Measurements from ENCODE around the gene WNT3A.

The WNT3A gene

GRCh38 chr1:228104526-228105269 is 97.9 kb downstream of the WNT3A start:
- no peak for DNase-seq

GRCh38 chr1:228105270-228105995 is 98.6 kb downstream of the WNT3A start:
- DNase-seq = no peak

- DNase-seq = no peak
Measured at GRCh38 chr1:228105996-228106799, 99.4 kb downstream of the WNT3A start.

- DNase-seq = no peak
Measured at GRCh38 chr1:228106800-228107054, 99.9 kb downstream of the WNT3A start.

- no peak for DNase-seq
Measured at GRCh38 chr1:228107636-228108035, 100.8 kb downstream of the WNT3A start.

GRCh38 chr1:228108055-228108690 is 101.4 kb downstream of the WNT3A start:
- DNase-seq = no peak

- DNase-seq = no peak
Measured at GRCh38 chr1:228108742-228109072, 101.9 kb downstream of the WNT3A start.

GRCh38 chr1:228109073-228109961 is 102.5 kb downstream of the WNT3A start, which contains the start of gene MRPL55:
Gene MRPL55 (minus strand): TSS chr1:228109299. CDS start chr1:228108260, 1,039 bp downstream.
- DNase-seq = peak; percentile 97

- no peak for DNase-seq
Measured at GRCh38 chr1:228109962-228110488, 103.2 kb downstream of the WNT3A start.

GRCh38 chr1:228110556-228110955 is 103.8 kb downstream of the WNT3A start:
- DNase-seq = no peak
